ENCODE results near the gene IGFL3. TPM values are rescaled to one million over a fixed set of nuclear protein-coding genes. Genes with fewer than 3 reads are reported as not detected.

Gene IGFL3
- total RNA-seq, 2 experiments from 2014 or later = not detected

DNA sequence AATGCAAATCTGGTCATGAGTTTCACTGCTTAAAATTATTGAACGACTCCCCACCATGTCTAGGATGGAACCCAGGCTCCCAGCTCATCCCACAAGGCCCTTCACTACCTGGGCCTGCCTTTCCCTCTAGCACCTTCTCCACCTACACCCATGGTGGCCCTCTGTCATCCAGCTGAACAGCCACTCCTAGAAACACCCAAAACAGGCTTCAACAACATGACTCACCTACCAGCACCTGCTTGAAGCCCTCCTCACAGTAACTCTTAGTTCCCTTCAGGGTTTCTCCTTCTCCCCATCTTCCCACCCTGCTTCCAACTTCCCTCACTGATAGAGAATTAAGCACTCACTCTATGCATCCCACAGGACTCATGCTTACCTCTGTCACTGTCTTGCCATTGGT, 16.9 kb upstream of the IGFL3 start:
- peaks cover 38% of the 10 kb centered on the region for H3K27me3 Mint-ChIP-seq (ENCODE audit: low read depth)
- no peaks in the 10 kb centered on the region for H3K9me3 Mint-ChIP-seq (ENCODE audit: insufficient read depth)
- DNase-seq = no peak
- no peak overlapping the region for H3K27ac Mint-ChIP-seq
- ChIA-PET CTCF (no interaction called here), POLR2A (no interaction called here)
- H3K36me3 Mint-ChIP-seq (ENCODE audit: low read depth) = no peaks in the 10 kb centered on the region
- no peak overlapping the region for H3K4me3 Mint-ChIP-seq
- H3K4me1 Mint-ChIP-seq (ENCODE audit: low read depth) = no peaks in the 10 kb centered on the region
- ATAC-seq = no peak

- DNase-seq (no peak), ATAC-seq (no peak)
- no peaks in the 10 kb centered on the region for H3K9me3 Mint-ChIP-seq (ENCODE audit: insufficient read depth)
- H3K4me1 Mint-ChIP-seq (ENCODE audit: low read depth) = no peaks in the 10 kb centered on the region
- no peaks in the 10 kb centered on the region for H3K36me3 Mint-ChIP-seq (ENCODE audit: low read depth)
- ChIA-PET POLR2A (no interaction called here), CTCF (no interaction called here)
- H3K27me3 Mint-ChIP-seq (ENCODE audit: low read depth) = peaks cover 37% of the 10 kb centered on the region
- H3K4me3 Mint-ChIP-seq = no peak overlapping the region
- H3K27ac Mint-ChIP-seq = no peak overlapping the region
Observed at GRCh38 chr19:46137915-46138473, 13.5 kb upstream of the IGFL3 start.

DNA sequence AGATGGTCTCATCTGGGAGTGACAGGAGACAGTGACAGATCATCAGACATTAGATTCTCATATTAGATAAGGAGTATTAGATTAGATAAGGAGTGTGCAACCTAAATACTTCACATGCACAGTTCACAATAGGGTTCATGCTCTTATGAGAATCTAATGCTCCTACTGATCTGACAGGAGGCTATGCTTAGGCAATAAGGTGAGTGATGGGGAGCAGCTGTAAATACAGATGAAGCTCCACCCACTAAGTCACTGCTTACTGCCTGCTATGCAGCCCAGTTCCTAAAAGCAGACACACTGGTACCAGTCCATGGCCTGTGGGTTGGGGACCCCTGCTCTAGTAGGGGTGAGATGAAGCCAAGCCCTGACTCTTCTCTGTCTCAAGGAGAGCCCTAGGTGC, 10.0 kb upstream of the IGFL3 start:
- Mint-ChIP-seq H3K36me3 (ENCODE audit: low read depth) (no peaks in the 10 kb centered on the region), H3K9me3 (ENCODE audit: insufficient read depth) (no peaks in the 10 kb centered on the region), H3K4me3 (no peak overlapping the region), H3K27me3 (ENCODE audit: low read depth) (peaks cover 40% of the 10 kb centered on the region), H3K4me1 (ENCODE audit: low read depth) (peaks cover 2% of the 10 kb centered on the region), H3K27ac (no peak overlapping the region)
- no peak for DNase-seq
- ChIA-PET CTCF (no interaction called here), POLR2A (no interaction called here)
- no peak for ATAC-seq

DNA sequence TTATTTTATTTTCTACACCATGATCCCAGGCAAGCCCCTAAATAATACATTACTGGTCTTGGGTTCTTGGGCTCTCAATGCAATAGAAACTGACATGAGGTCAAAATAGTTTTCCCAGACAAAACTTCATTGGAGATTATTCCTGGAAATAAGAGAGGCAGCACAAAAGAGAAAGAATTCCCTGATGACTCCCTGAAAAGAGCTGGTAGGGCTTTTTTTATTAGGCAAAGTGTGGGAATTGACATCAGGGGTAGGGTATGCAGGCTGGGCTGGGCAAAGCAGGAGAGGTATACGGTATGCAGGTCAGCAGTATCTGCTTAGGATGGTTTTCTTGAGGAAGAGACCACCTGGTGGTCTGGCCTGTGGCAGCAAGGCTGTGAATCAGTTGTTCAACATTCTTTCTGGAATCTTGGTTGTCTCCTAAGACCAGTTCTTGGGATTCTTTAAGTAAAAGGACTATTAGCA, 9.3 kb upstream of the IGFL3 start:
- Mint-ChIP-seq H3K36me3 (ENCODE audit: low read depth) (no peaks in the 10 kb centered on the region), H3K27ac (peak overlapping the region; percentile 6), H3K9me3 (ENCODE audit: insufficient read depth) (no peaks in the 10 kb centered on the region), H3K4me3 (no peak overlapping the region), H3K4me1 (ENCODE audit: low read depth) (peaks cover 2% of the 10 kb centered on the region), H3K27me3 (ENCODE audit: low read depth) (peaks cover 44% of the 10 kb centered on the region)
- DNase-seq (no peak), ATAC-seq (no peak)
- CTCF ChIA-PET = no interaction called here
- POLR2A ChIA-PET = no interaction called here

- H3K36me3 Mint-ChIP-seq (ENCODE audit: low read depth) = no peaks in the 10 kb centered on the region
- H3K27ac Mint-ChIP-seq = no peak overlapping the region
Observed at GRCh38 chr19:46133101-46133627, 8.7 kb upstream of the IGFL3 start.

GRCh38 chr19:46132508-46133100, 8.1 kb upstream of the IGFL3 start:
- peaks cover 2% of the 10 kb centered on the region for H3K4me1 Mint-ChIP-seq (ENCODE audit: low read depth)
- ChIA-PET POLR2A (no interaction called here), CTCF (no interaction called here)
- H3K4me3 Mint-ChIP-seq = no peak overlapping the region
- DNase-seq (no peak), ATAC-seq (no peak)
- no peak overlapping the region for H3K27ac Mint-ChIP-seq
- H3K27me3 Mint-ChIP-seq (ENCODE audit: low read depth) = peaks cover 44% of the 10 kb centered on the region
- H3K36me3 Mint-ChIP-seq (ENCODE audit: low read depth) = no peaks in the 10 kb centered on the region
- no peaks in the 10 kb centered on the region for H3K9me3 Mint-ChIP-seq (ENCODE audit: insufficient read depth)

More at GRCh38 chr19:46133101-46133627, 8.7 kb upstream of the IGFL3 start:
- peaks cover 2% of the 10 kb centered on the region for H3K4me1 Mint-ChIP-seq (ENCODE audit: low read depth)
- no peak overlapping the region for H3K4me3 Mint-ChIP-seq
- CTCF ChIA-PET = no interaction called here
- DNase-seq (no peak), ATAC-seq (no peak)
- H3K9me3 Mint-ChIP-seq (ENCODE audit: insufficient read depth) = no peaks in the 10 kb centered on the region
- POLR2A ChIA-PET = no interaction called here
- peaks cover 44% of the 10 kb centered on the region for H3K27me3 Mint-ChIP-seq (ENCODE audit: low read depth)

GRCh38 chr19:46131485-46132143, 7.1 kb upstream of the IGFL3 start:
- peaks cover 40% of the 10 kb centered on the region for H3K27me3 Mint-ChIP-seq (ENCODE audit: low read depth)
- ATAC-seq (no peak), DNase-seq (no peak)
- no peak overlapping the region for H3K4me3 Mint-ChIP-seq
- peaks cover 2% of the 10 kb centered on the region for H3K4me1 Mint-ChIP-seq (ENCODE audit: low read depth)
- CTCF ChIA-PET = no interaction called here
- H3K36me3 Mint-ChIP-seq (ENCODE audit: low read depth) = no peaks in the 10 kb centered on the region
- H3K27ac Mint-ChIP-seq = no peak overlapping the region
- POLR2A ChIA-PET = no interaction called here
- no peaks in the 10 kb centered on the region for H3K9me3 Mint-ChIP-seq (ENCODE audit: insufficient read depth)

DNA sequence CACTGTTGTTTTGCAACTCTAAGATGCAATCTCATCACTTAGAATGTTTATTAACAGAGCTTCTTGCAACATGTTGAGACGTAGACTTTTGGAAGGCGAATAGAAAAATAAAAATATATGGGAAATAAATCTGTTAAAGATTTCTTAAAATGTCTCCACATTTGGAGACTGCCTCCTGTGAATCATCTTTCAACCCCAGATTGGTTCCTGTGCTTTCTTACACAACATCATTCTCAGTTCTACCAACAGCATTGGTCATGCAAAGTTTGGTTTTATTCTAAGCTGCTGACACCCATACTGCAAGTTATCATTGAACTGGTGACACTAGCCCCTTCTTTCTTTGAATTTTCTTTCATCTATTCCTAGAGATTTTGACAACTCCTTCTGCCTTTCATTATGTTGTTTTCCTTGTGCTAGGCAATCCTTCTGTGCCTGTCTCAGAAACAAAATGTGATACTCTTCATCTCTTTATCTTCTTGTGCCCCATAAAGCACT, 1.6 kb upstream of the IGFL3 start:
- Mint-ChIP-seq H3K9me3 (ENCODE audit: insufficient read depth) (no peaks in the 10 kb centered on the region), H3K36me3 (ENCODE audit: low read depth) (no peaks in the 10 kb centered on the region), H3K27me3 (ENCODE audit: low read depth) (peaks cover 50% of the 10 kb centered on the region), H3K4me3 (no peak overlapping the region), H3K4me1 (ENCODE audit: low read depth) (no peaks in the 10 kb centered on the region), H3K27ac (no peak overlapping the region)
- ChIA-PET POLR2A (no interaction called here), CTCF (interaction anchor here (0.7 to 1.0 kb wide), 2 partner anchors 63 to 357 kb away, joined by 3 read pairs; partner anchors contain the start of gene SIX5)
- DNase-seq (no peak), ATAC-seq (no peak)

GRCh38 chr19:46125447-46125846, 959 bp upstream of the IGFL3 start:
- POLR2A ChIA-PET = no interaction called here
- H3K27me3 Mint-ChIP-seq (ENCODE audit: low read depth) = peaks cover 47% of the 10 kb centered on the region
- H3K9me3 Mint-ChIP-seq (ENCODE audit: insufficient read depth) = no peaks in the 10 kb centered on the region
- H3K4me1 Mint-ChIP-seq (ENCODE audit: low read depth) = no peaks in the 10 kb centered on the region
- no peak overlapping the region for H3K4me3 Mint-ChIP-seq
- H3K36me3 Mint-ChIP-seq (ENCODE audit: low read depth) = no peaks in the 10 kb centered on the region
- DNase-seq = no peak
- ATAC-seq = no peak
- no peak overlapping the region for H3K27ac Mint-ChIP-seq
- CTCF ChIA-PET = interaction anchor here (0.7 kb wide), 1 partner anchor 63 kb away, joined by 3 read pairs; no protein-coding TSS in a partner anchor

DNA sequence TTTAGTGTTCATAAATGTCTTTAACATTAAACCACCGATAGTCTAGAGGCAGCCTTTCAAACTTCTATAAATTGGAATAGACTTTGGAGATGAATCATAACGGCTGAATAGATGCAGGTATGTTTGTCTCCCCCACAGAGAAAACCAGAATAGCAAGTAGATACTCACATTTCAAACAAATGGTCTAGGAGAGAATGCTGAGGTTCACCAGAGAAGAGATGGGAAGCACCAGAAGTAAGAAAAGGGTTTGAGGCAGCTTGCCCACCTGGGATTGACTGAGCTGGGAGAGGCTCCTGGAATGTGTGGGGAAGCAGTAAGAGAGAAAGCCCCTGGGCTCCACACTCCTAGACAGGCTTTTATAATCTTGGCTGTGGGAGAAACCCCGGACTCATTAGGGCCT, 6.4 kb downstream of the IGFL3 start:
- H3K4me1 Mint-ChIP-seq (ENCODE audit: low read depth) = peaks cover 7% of the 10 kb centered on the region
- H3K27me3 Mint-ChIP-seq (ENCODE audit: low read depth) = peaks cover 34% of the 10 kb centered on the region
- no peak overlapping the region for H3K4me3 Mint-ChIP-seq
- H3K36me3 Mint-ChIP-seq (ENCODE audit: low read depth) = no peaks in the 10 kb centered on the region
- ChIA-PET POLR2A (no interaction called here), CTCF (no interaction called here)
- no peak for DNase-seq
- no peaks in the 10 kb centered on the region for H3K9me3 Mint-ChIP-seq (ENCODE audit: insufficient read depth)
- ATAC-seq = no peak
- H3K27ac Mint-ChIP-seq = no peak overlapping the region

- H3K4me3 Mint-ChIP-seq = no peak overlapping the region
- CTCF ChIA-PET = interaction anchor here (1.5 kb wide), 1 partner anchor 19 kb away, joined by 3 read pairs; no protein-coding TSS in a partner anchor
- no peak for ATAC-seq
Observed at GRCh38 chr19:46116121-46116520, 8.4 kb downstream of the IGFL3 start.

DNA sequence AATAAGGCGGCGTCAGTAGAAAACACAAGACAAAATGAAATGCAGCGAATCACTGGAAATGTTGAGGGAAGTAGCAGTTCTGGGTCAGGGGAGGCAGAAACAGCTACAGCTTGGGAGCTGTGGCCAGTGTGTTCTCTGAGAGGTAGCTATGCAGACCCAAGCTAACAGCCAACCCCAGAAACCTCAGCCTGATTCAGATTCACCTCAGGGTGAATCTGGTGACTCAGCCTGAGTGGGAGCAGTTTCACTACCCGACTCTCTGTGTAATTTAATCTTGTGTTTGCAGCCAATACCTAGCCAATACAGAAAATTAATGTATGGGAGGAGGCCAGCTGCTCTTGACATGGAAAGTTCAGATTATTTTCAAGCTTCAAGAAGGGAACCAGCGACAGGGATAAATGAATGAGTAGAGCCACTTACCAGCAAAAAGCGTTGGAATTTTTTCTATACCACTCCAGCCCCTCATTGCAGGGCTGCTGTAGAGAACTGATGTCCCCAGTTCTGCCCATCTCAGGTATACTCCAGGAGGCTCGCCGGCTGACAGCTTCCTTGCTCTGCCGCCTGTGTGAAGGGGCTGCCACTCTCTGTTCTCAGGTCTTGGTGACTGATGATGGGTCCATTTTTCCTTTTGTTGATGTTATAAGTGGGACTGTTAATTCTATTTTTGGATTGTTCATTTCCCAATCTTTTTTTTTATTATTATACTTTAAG, 8.9 kb downstream of the IGFL3 start:
- ChIA-PET POLR2A (no interaction called here), CTCF (no interaction called here)
- Mint-ChIP-seq H3K36me3 (ENCODE audit: low read depth) (no peaks in the 10 kb centered on the region), H3K9me3 (ENCODE audit: insufficient read depth) (no peaks in the 10 kb centered on the region), H3K4me3 (no peak overlapping the region), H3K27ac (no peak overlapping the region), H3K27me3 (ENCODE audit: low read depth) (peaks cover 37% of the 10 kb centered on the region), H3K4me1 (ENCODE audit: low read depth) (peaks cover 7% of the 10 kb centered on the region)
- ATAC-seq (no peak), DNase-seq (peak; percentile 27)

More at GRCh38 chr19:46116121-46116520, 8.4 kb downstream of the IGFL3 start:
- H3K4me1 Mint-ChIP-seq (ENCODE audit: low read depth) = peaks cover 7% of the 10 kb centered on the region
- no peak overlapping the region for H3K27ac Mint-ChIP-seq
- no peak for DNase-seq
- POLR2A ChIA-PET = no interaction called here
- peaks cover 35% of the 10 kb centered on the region for H3K27me3 Mint-ChIP-seq (ENCODE audit: low read depth)
- H3K36me3 Mint-ChIP-seq (ENCODE audit: low read depth) = no peaks in the 10 kb centered on the region
- H3K9me3 Mint-ChIP-seq (ENCODE audit: insufficient read depth) = no peaks in the 10 kb centered on the region

Measured in activated CD8-positive, alpha-beta T cell treated with anti-CD3 and anti-CD28 coated beads, Interleukin-2, amount 10 ng/mL, durations not matched to agents 7 days and 5 days (primary cell).